PC-9 (cell line): ENCODE results near the gene OXSM. TPM values are rescaled to one million over a fixed set of nuclear protein-coding genes. Genes with fewer than 3 reads are reported as not detected.

Experiments used
- BruUV-seq: library from RNA; stranded (reverse); fragments of 400-500 nt; replicated peaks from 2 replicates; lab custom pipeline; 2021; lab: Mats Ljungman, UMichigan
- CTCF ChIA-PET: fragments of 300-600 bp; sonication (Branson Sonifier 250); formaldehyde crosslinking; loops from one replicate; lab custom pipeline; 2022; ENCODE audit warnings: antibody characterized with exemption; lab: Charles Lee
- POLR2A ChIA-PET: fragments of 300-600 bp; sonication (Branson Sonifier 250); formaldehyde crosslinking; loops from one replicate; lab custom pipeline; 2022; ENCODE audit warnings: antibody characterized with exemption; ENCODE audit not compliant: unreplicated experiment; lab: Charles Lee
- DNase-seq, 2 experiments: peaks; one replicate each; pipeline versions ENCODE4 v3.0.0 to v3.0.0-alpha.2; 2015 to 2022; ENCODE audit warnings: mixed read lengths in 1 of 2
- H2AFZ ChIP-seq: fragments of 200-600 bp; sonication (generic); 2 replicates; pipeline ENCODE4 v1.8.1; 2017; ENCODE audit warnings: antibody characterized with exemption
- H3F3A ChIP-seq: fragments of 200-600 bp; sonication (generic); 2 replicates; pipeline ENCODE4 v1.8.1; 2017; ENCODE audit warnings: antibody characterized with exemption, mild to moderate bottlenecking, low read depth; ENCODE audit not compliant: insufficient read depth
- H3K27ac ChIP-seq: fragments of 200-600 bp; sonication (generic); 2 replicates; pipeline ENCODE4 v1.6.1; 2016; ENCODE audit warnings: mixed run types
- H3K27me3 ChIP-seq: fragments of 200-600 bp; sonication (generic); 2 replicates; pipeline ENCODE4 v1.6.1; 2016; ENCODE audit warnings: low read depth, mixed run types; ENCODE audit not compliant: insufficient read depth
- H3K36me3 ChIP-seq: fragments of 200-600 bp; sonication (generic); 2 replicates; pipeline ENCODE4 v1.6.1; 2016; ENCODE audit warnings: low read depth, mixed run types
- H3K4me1 ChIP-seq: fragments of 200-600 bp; sonication (generic); replicated peaks from 2 replicates; pipeline ENCODE4 v1.6.1; 2016; ENCODE audit warnings: mixed run types; ENCODE audit not compliant: insufficient read depth
- H3K4me2 ChIP-seq: fragments of 200-600 bp; sonication (generic); 2 replicates; pipeline ENCODE4 v1.6.1; 2017; ENCODE audit warnings: mixed run types
- H3K4me3 ChIP-seq: fragments of 200-600 bp; sonication (generic); 2 replicates; pipeline ENCODE4 v1.6.1; 2016; ENCODE audit warnings: mixed run types
- H3K79me2 ChIP-seq: fragments of 200-600 bp; sonication (generic); 2 replicates; pipeline ENCODE4 v1.6.1; 2017; ENCODE audit warnings: low read depth, mixed run types
- H3K9me2 ChIP-seq: fragments of 200-600 bp; sonication (generic); 2 replicates; pipeline ENCODE4 v1.8.1; 2017; ENCODE audit warnings: mild to moderate bottlenecking; ENCODE audit not compliant: insufficient read depth
- H3K9me3 ChIP-seq: fragments of 200-600 bp; sonication (generic); 2 replicates; pipeline ENCODE4 v1.8.1; 2016; ENCODE audit warnings: low read depth; ENCODE audit not compliant: insufficient read depth
- H4K20me1 ChIP-seq: fragments of 200-600 bp; sonication (generic); 2 replicates; pipeline ENCODE4 v1.8.1; 2017; ENCODE audit not compliant: insufficient read depth
- CTCF ChIP-seq: fragments of 200-600 bp; sonication (generic); conservative IDR thresholded peaks from 2 replicates; pipeline ENCODE4 v1.6.1; 2017; ENCODE audit warnings: mixed run types, antibody characterized with exemption, mild to moderate bottlenecking, moderate library complexity
- EZH2 ChIP-seq: fragments of 200-600 bp; sonication (generic); IDR thresholded peaks from 2 replicates; pipeline ENCODE4 v1.8.0; 2017; ENCODE audit warnings: antibody characterized with exemption, low read depth
- intact Hi-C: fragments of 100-400 bp; cut with micrococcal nuclease; formaldehyde crosslinking; loops from one replicate; pipeline ENCODE4 v1.10.0; 2022; ENCODE audit not compliant: unreplicated experiment
- total RNA-seq: library from RNA; stranded (reverse); gene quantifications from 2 replicates; pipeline ENCODE4 v1.2.3, GENCODE V29; 2021

The OXSM gene
- total RNA-seq, 1 experiment from 2014 or later = 13.8 TPM

- no TSS peak for BruUV-seq
- POLR2A ChIA-PET = no interaction called here
- TF ChIP-seq CTCF (no peak), EZH2 (no peak)
- H3K4me1 ChIP-seq = peaks cover 20% of the 10 kb centered on the region
- H3K4me2 ChIP-seq = peak overlapping the region; percentile 88
- DNase-seq = no peak
- H4K20me1 ChIP-seq = no peaks in the 10 kb centered on the region
- H3K27ac ChIP-seq = peak overlapping the region; percentile 71
- CTCF ChIA-PET = no interaction called here
- H3K36me3 ChIP-seq = 0 out of 2 replicates have a peak, but pooled peaks cover 5% of the 10 kb centered on the region
- H3K9me3 ChIP-seq = no peaks in the 10 kb centered on the region
- H2AFZ ChIP-seq = peak overlapping the region; percentile 96
- intact Hi-C loops = no loop called here
- peak overlapping the region; percentile 63 for H3K4me3 ChIP-seq
- H3F3A ChIP-seq = peaks cover 9% of the 10 kb centered on the region; the same call in 1 of the 2 replicates
- H3K79me2 ChIP-seq = peaks cover 13% of the 10 kb centered on the region
- H3K9me2 ChIP-seq = no peaks in the 10 kb centered on the region
- H3K27me3 ChIP-seq = no peaks in the 10 kb centered on the region
Measured at GRCh38 chr3:25789209-25789595, 688 bp upstream of the OXSM start.

- ChIA-PET CTCF (no interaction called here), POLR2A (no interaction called here)
- no peaks in the 10 kb centered on the region for H3K4me1 ChIP-seq
- no peaks in the 10 kb centered on the region for H3K9me3 ChIP-seq
- H4K20me1 ChIP-seq = no peaks in the 10 kb centered on the region
- no TSS peak for BruUV-seq
- H3K27ac ChIP-seq = no peak overlapping the region
- no peaks in the 10 kb centered on the region for H3K79me2 ChIP-seq
- intact Hi-C loops = no loop called here
- H3F3A ChIP-seq = no peaks in the 10 kb centered on the region
- H2AFZ ChIP-seq = no peak overlapping the region
- TF ChIP-seq CTCF (no peak), EZH2 (no peak)
- no peaks in the 10 kb centered on the region for H3K27me3 ChIP-seq
- DNase-seq = no peak
- no peaks in the 10 kb centered on the region for H3K36me3 ChIP-seq
- no peak overlapping the region for H3K4me2 ChIP-seq
- H3K9me2 ChIP-seq = no peaks in the 10 kb centered on the region
- H3K4me3 ChIP-seq = no peak overlapping the region
Measured at GRCh38 chr3:25801786-25802185, 11.9 kb downstream of the OXSM start.

GRCh38 chr3:25803833-25804232 is 13.9 kb downstream of the OXSM start:
- no peak for DNase-seq
- no peaks in the 10 kb centered on the region for H3K4me1 ChIP-seq
- H3K36me3 ChIP-seq = no peaks in the 10 kb centered on the region
- no peaks in the 10 kb centered on the region for H3K9me2 ChIP-seq
- no TSS peak for BruUV-seq
- no peak overlapping the region for H3K4me3 ChIP-seq
- H3K27ac ChIP-seq = no peak overlapping the region
- H3K27me3 ChIP-seq = no peaks in the 10 kb centered on the region
- no peak overlapping the region for H3K4me2 ChIP-seq
- ChIA-PET POLR2A (no interaction called here), CTCF (no interaction called here)
- no peaks in the 10 kb centered on the region for H4K20me1 ChIP-seq
- H3F3A ChIP-seq = no peaks in the 10 kb centered on the region
- no peak for TF ChIP-seq CTCF
- no peak for TF ChIP-seq EZH2
- no peak overlapping the region for H2AFZ ChIP-seq
- intact Hi-C loops = no loop called here
- H3K9me3 ChIP-seq = no peaks in the 10 kb centered on the region
- H3K79me2 ChIP-seq = no peaks in the 10 kb centered on the region
